Uterus (tissue), 2 donors: ENCODE results near the gene BLOC1S2.

Source experiments
- POLR2A ChIP-seq, 2 donors: fragments of 450-650 bp; IDR thresholded peaks; one replicate each; pipeline ENCODE4 v1.6.1; 2016; ENCODE audit warnings: antibody characterized with exemption in 2 of 2, mild to moderate bottlenecking in 1 of 2, moderate library complexity in 1 of 2
- TF ChIP-seq, protein P1 (sequence below), 4 experiments: fragments of 200-600 bp in 2 of 4; fragments of 450-650 bp in 2 of 4; sonication (generic) in 2 of 4; IDR thresholded peaks; one replicate each; pipeline ENCODE4 v1.5.1; 2016 to 2019; ENCODE audit warnings: antibody characterized with exemption in 4 of 4, mild to moderate bottlenecking in 2 of 4, moderate library complexity in 1 of 4

DNA sequence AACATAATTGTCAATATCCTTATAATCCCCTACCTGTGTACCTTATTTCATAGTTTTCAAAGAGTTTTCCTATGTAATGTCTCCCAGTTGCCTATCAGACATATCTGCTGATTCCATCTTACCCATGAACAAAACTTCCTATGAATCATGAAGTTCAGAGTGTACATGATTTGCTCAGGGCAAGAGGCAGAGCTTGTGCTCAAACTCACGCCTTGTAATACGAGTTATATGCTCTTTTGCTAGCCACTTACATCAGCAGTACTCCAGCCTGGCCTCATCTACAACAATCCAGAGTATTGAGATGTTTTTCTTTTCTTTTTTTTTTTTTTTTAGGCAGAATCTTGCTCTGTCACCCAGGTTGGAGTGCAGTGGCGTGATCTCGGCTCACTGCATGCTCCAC, 31.7 kb upstream of the BLOC1S2 start:
- TF ChIP-seq, protein P1, sequence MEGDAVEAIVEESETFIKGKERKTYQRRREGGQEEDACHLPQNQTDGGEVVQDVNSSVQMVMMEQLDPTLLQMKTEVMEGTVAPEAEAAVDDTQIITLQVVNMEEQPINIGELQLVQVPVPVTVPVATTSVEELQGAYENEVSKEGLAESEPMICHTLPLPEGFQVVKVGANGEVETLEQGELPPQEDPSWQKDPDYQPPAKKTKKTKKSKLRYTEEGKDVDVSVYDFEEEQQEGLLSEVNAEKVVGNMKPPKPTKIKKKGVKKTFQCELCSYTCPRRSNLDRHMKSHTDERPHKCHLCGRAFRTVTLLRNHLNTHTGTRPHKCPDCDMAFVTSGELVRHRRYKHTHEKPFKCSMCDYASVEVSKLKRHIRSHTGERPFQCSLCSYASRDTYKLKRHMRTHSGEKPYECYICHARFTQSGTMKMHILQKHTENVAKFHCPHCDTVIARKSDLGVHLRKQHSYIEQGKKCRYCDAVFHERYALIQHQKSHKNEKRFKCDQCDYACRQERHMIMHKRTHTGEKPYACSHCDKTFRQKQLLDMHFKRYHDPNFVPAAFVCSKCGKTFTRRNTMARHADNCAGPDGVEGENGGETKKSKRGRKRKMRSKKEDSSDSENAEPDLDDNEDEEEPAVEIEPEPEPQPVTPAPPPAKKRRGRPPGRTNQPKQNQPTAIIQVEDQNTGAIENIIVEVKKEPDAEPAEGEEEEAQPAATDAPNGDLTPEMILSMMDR (IDR thresholded peaks at IDR 0.05), result no peak
- TF ChIP-seq POLR2A (IDR thresholded peaks at IDR 0.05), result no peak
